ENCODE results near the gene HOXB13.

The HOXB13 gene

GRCh38 chr17:48748718-48749566 lies 20.4 kb upstream of the HOXB13 start:
- DNase-seq (ENCODE audit: low read depth in 2 of 2): no peak

GRCh38 chr17:48747445-48748363 lies 19.2 kb upstream of the HOXB13 start:
- DNase-seq (ENCODE audit: low read depth in 2 of 2): no peak

GRCh38 chr17:48746916-48747444 lies 18.4 kb upstream of the HOXB13 start:
- no peak for DNase-seq (ENCODE audit: low read depth in 2 of 2)

- no peak for DNase-seq (ENCODE audit: low read depth in 2 of 2)
Measured at GRCh38 chr17:48745381-48746275, 17.1 kb upstream of the HOXB13 start.

GRCh38 chr17:48740537-48740936 lies 12.0 kb upstream of the HOXB13 start:
- DNase-seq (ENCODE audit: low read depth in 2 of 2): no peak

GRCh38 chr17:48738803-48739526 lies 10.4 kb upstream of the HOXB13 start:
- no peak for DNase-seq (ENCODE audit: low read depth in 2 of 2)

GRCh38 chr17:48738424-48738802 lies 9.9 kb upstream of the HOXB13 start:
- no peak for DNase-seq (ENCODE audit: low read depth in 2 of 2)

- no peak for DNase-seq (ENCODE audit: low read depth in 2 of 2)
Measured at GRCh38 chr17:48737330-48738043, 8.9 kb upstream of the HOXB13 start.

GRCh38 chr17:48735062-48735351 lies 6.5 kb upstream of the HOXB13 start:
- no peak for DNase-seq (ENCODE audit: low read depth in 2 of 2)

- no peak for DNase-seq (ENCODE audit: low read depth in 2 of 2)
Measured at GRCh38 chr17:48734333-48735061, 5.9 kb upstream of the HOXB13 start.

GRCh38 chr17:48733632-48734328 lies 5.2 kb upstream of the HOXB13 start:
- no peak for DNase-seq (ENCODE audit: low read depth in 2 of 2)

GRCh38 chr17:48732688-48733629 lies 4.4 kb upstream of the HOXB13 start:
- DNase-seq (ENCODE audit: low read depth in 2 of 2): no peak

GRCh38 chr17:48731355-48731754 lies 2.8 kb upstream of the HOXB13 start:
- DNase-seq (ENCODE audit: low read depth in 2 of 2): no peak

GRCh38 chr17:48730240-48730550 lies 1.6 kb upstream of the HOXB13 start:
- no peak for DNase-seq (ENCODE audit: low read depth in 2 of 2)

GRCh38 chr17:48729335-48730239 lies 1.0 kb upstream of the HOXB13 start:
- DNase-seq (ENCODE audit: low read depth in 2 of 2): no peak

- no peak for DNase-seq (ENCODE audit: low read depth in 2 of 2)
Measured at GRCh38 chr17:48727415-48728175, 955 bp downstream of the HOXB13 start.

Data from stimulated activated CD4-positive, alpha-beta T cell treated with anti-CD3 and anti-CD28 coated beads, Interleukin-12 subunit alpha, Interleukin-12 subunit beta, amount 100 ng/mL, for 24 hours (primary cell).